Stimulated activated CD8-positive, alpha-beta memory T cell treated with anti-CD3 and anti-CD28 coated beads, Interleukin-7, amount 100 ng/mL, for 24 hours (primary cell): ENCODE measurements around the gene FLT3LG.

Experiments
- DNase-seq: peaks from one replicate; pipeline ENCODE4 v3.0.0-alpha.2; 2020; ENCODE audit warnings: low read depth

FLT3LG gene

GRCh38 chr19:49518033-49518432, 44.0 kb downstream of the FLT3LG start:
- no peak for DNase-seq

- no peak for DNase-seq
Measured at GRCh38 chr19:49520705-49521319, 46.8 kb downstream of the FLT3LG start.

GRCh38 chr19:49524812-49525455, 50.9 kb downstream of the FLT3LG start:
- no peak for DNase-seq

GRCh38 chr19:49528211-49528771, 54.3 kb downstream of the FLT3LG start:
- no peak for DNase-seq

GRCh38 chr19:49530708-49531107, 56.7 kb downstream of the FLT3LG start:
- no peak for DNase-seq

- DNase-seq = peak; percentile 68
Measured at GRCh38 chr19:49533551-49534488, 59.8 kb downstream of the FLT3LG start.

GRCh38 chr19:49534632-49535385, 60.8 kb downstream of the FLT3LG start:
- DNase-seq = no peak
